ENCODE measurements around the gene SRGAP3. TPM values are rescaled to one million over a fixed set of nuclear protein-coding genes. Genes with fewer than 3 reads are reported as not detected.

Gene SRGAP3
- polyA plus RNA-seq, 3 donors, result 0.27 to 1.3 (median 0.87) TPM

DNA sequence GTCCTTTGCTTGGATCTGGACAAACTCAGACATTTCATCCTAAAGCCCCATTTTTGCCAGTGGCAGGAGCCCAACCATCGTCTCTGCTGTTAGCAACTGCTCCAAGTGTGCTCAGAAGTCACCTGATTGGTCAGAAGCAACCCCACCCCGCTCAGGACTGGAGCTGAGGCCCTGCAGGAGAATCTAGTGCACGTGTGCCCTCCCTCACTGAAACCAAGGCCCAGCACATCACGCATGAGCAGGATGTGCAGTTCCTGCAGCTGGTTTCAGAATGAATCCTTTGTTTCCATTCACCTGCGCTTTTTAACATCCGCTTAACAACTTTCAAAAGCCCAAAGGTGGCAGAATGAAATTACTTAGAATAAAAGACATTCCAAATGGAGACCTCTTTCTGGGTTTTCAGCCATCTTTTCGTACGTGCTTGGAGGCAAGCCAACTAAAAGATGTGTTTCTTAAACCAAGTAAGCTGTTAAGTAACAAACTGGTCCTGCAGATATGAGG is 81.2 kb downstream of the SRGAP3 start:
- TF ChIP-seq, protein P1, sequence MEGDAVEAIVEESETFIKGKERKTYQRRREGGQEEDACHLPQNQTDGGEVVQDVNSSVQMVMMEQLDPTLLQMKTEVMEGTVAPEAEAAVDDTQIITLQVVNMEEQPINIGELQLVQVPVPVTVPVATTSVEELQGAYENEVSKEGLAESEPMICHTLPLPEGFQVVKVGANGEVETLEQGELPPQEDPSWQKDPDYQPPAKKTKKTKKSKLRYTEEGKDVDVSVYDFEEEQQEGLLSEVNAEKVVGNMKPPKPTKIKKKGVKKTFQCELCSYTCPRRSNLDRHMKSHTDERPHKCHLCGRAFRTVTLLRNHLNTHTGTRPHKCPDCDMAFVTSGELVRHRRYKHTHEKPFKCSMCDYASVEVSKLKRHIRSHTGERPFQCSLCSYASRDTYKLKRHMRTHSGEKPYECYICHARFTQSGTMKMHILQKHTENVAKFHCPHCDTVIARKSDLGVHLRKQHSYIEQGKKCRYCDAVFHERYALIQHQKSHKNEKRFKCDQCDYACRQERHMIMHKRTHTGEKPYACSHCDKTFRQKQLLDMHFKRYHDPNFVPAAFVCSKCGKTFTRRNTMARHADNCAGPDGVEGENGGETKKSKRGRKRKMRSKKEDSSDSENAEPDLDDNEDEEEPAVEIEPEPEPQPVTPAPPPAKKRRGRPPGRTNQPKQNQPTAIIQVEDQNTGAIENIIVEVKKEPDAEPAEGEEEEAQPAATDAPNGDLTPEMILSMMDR (IDR thresholded peaks at IDR 0.05), result no peak
- DNase-seq, result no peak
- H3K79me2 ChIP-seq (ENCODE audit: insufficient read depth, low read length), result no peaks in the 10 kb centered on the region
- H3K27ac ChIP-seq (ENCODE audit: low read depth in 1 of 2, low read length in 2 of 2), result no peak overlapping the region
- H3K9me3 ChIP-seq (replicated peaks in 1 of 2; ENCODE audit: control insufficient read depth in 1 of 2, insufficient read depth in 1 of 2, low read length in 2 of 2), result no peaks in the 10 kb centered on the region
- H2AFZ ChIP-seq (ENCODE audit: insufficient read depth, low read depth, low read length, poor library complexity, severe bottlenecking), result no peak overlapping the region
- 84% methylated on average over 4 of the region's 8 CpGs for WGBS (ENCODE audit: insufficient coverage)
- peaks cover 8 to 10% of the 10 kb centered on the region in 2 donors for H3K4me1 ChIP-seq (ENCODE audit: control insufficient read depth in 1 of 2, insufficient read depth in 2 of 2, low read length in 2 of 2)
- H3K4me3 ChIP-seq (replicated peaks in 1 of 3; ENCODE audit: low read depth in 2 of 3, low read length in 3 of 3), result no peak overlapping the region
- H3K9ac ChIP-seq (ENCODE audit: insufficient read depth, low read length, poor library complexity, severe bottlenecking), result no peak overlapping the region
- H4K20me1 ChIP-seq (ENCODE audit: insufficient read depth, low read length), result no peaks in the 10 kb centered on the region
- peaks cover 0 to 2% (median 0%) of the 10 kb centered on the region in 3 donors for H3K27me3 Mint-ChIP-seq (ENCODE audit: low read depth in 3 of 3)
- intact Hi-C loops (cut with micrococcal nuclease), result no loop called here
- H3K4me2 ChIP-seq (replicated peaks; ENCODE audit: extremely low read depth, low read length, poor library complexity, severe bottlenecking), result no peak overlapping the region
- no peaks in the 10 kb centered on the region for H3K9me3 Mint-ChIP-seq
- no peaks in the 10 kb centered on the region for H3K36me3 ChIP-seq (replicated peaks in 1 of 2; ENCODE audit: control insufficient read depth in 1 of 2, insufficient read depth in 2 of 2, low read length in 2 of 2)
- H3K27ac Mint-ChIP-seq, result no peak overlapping the region
- H3K4me1 Mint-ChIP-seq, result peaks cover 12% of the 10 kb centered on the region
- H3K27me3 ChIP-seq (ENCODE audit: control insufficient read depth in 2 of 2, insufficient read depth in 2 of 2, low read length in 2 of 2), result no peaks in the 10 kb centered on the region
- H3K36me3 Mint-ChIP-seq, result no peaks in the 10 kb centered on the region
- H3K4me3 Mint-ChIP-seq, result no peak overlapping the region

DNA sequence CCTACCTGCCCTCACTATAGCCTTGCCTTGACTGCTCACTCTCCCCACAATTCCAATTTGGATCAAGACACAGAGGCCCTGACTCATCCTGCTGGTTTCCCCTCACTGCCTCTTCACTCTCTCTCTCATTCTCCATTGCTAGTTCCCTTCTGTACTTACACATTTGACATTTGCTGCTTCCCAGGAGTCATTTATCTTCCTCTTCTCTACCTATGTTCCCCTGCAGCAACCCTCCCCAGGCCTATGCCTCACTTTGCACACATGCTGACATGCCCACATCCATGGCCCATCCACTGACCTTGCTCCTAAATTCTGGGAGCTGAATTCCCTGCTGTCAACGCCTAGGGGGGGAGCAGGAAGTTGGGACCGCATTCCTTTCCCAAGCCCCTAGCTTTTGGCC is 82.2 kb downstream of the SRGAP3 start:
- TF ChIP-seq, protein P1 (IDR thresholded peaks at IDR 0.05), result no peak
- no peak for DNase-seq
- peaks cover 2% of the 10 kb centered on the region for H3K4me1 Mint-ChIP-seq
- Histone ChIP-seq H3K79me2 (ENCODE audit: insufficient read depth, low read length) (no peaks in the 10 kb centered on the region), H3K4me2 (replicated peaks; ENCODE audit: extremely low read depth, low read length, poor library complexity, severe bottlenecking) (no peak overlapping the region), H3K36me3 (replicated peaks in 1 of 2; ENCODE audit: control insufficient read depth in 1 of 2, insufficient read depth in 2 of 2, low read length in 2 of 2) (no peaks in the 10 kb centered on the region), H3K4me3 (replicated peaks in 1 of 3; ENCODE audit: low read depth in 2 of 3, low read length in 3 of 3) (no peak overlapping the region), H3K9me3 (replicated peaks in 1 of 2; ENCODE audit: control insufficient read depth in 1 of 2, insufficient read depth in 1 of 2, low read length in 2 of 2) (no peaks in the 10 kb centered on the region), H3K27ac (ENCODE audit: low read depth in 1 of 2, low read length in 2 of 2) (no peak overlapping the region), H3K4me1 (ENCODE audit: control insufficient read depth in 1 of 2, insufficient read depth in 2 of 2, low read length in 2 of 2) (no peaks in the 10 kb centered on the region), H4K20me1 (ENCODE audit: insufficient read depth, low read length) (no peaks in the 10 kb centered on the region), H3K27me3 (ENCODE audit: control insufficient read depth in 2 of 2, insufficient read depth in 2 of 2, low read length in 2 of 2) (no peaks in the 10 kb centered on the region), H3K9ac (ENCODE audit: insufficient read depth, low read length, poor library complexity, severe bottlenecking) (no peak overlapping the region), H2AFZ (ENCODE audit: insufficient read depth, low read depth, low read length, poor library complexity, severe bottlenecking) (no peak overlapping the region)
- no CpG with 5 or more reads among the region's 2 CpGs for WGBS (ENCODE audit: insufficient coverage)
- no peak overlapping the region for H3K27ac Mint-ChIP-seq
- H3K9me3 Mint-ChIP-seq, result no peaks in the 10 kb centered on the region
- H3K36me3 Mint-ChIP-seq, result no peaks in the 10 kb centered on the region
- H3K27me3 Mint-ChIP-seq (ENCODE audit: low read depth in 3 of 3), result peaks cover 0 to 2% (median 0%) of the 10 kb centered on the region in 3 donors
- intact Hi-C loops (cut with micrococcal nuclease), result no loop called here
- H3K4me3 Mint-ChIP-seq, result no peak overlapping the region

All from CD14-positive monocyte (primary cell).